GM18858 (cell line): ENCODE data around the gene DDAH1.

Experiments used
- ATAC-seq: cut with Tn5 transposase; IDR thresholded peaks from one replicate; pipeline ENCODE4 v1.9.1; 2021; ENCODE audit not compliant: unreplicated experiment

The DDAH1 gene

DNA sequence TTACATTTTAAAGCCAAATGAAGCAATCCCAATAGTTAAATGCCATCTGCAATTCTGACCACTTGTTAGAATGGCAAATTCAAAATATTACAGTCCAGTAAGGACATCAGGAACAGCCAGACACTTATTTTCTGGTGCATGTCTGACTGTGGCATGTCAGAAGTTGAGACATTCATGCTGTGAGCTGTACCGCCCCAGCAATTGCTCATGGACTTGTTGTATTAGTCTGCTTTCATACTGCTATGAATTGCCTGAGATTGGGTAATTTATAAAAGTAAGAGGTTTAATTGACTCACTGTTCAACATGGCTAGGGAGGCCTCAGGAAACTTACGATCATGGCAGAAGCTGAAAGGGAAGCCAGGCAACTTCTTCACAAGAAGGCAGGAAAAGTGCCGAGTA, 19.1 kb downstream of the DDAH1 start:
- ATAC-seq, result no peak

DNA sequence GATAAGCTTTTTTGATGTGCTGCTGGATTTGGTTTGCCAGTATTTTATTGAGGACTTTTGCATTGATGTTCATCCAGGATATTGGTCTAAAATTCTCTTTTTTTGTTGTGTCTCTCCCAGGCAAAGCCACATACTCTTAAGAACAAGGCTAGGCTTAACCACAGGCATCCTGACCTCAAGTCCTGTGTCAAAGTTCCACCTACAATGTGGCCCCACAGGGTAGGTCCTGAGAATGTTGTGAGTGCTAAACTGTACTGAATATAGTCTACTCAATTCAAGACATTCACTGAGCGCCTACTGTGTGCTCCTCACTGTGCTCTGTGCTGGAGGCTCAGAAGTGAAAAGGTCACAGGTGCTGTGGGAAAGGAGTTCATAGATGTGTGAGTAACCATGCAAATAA, 20.6 kb downstream of the DDAH1 start:
- ATAC-seq, result no peak

DNA sequence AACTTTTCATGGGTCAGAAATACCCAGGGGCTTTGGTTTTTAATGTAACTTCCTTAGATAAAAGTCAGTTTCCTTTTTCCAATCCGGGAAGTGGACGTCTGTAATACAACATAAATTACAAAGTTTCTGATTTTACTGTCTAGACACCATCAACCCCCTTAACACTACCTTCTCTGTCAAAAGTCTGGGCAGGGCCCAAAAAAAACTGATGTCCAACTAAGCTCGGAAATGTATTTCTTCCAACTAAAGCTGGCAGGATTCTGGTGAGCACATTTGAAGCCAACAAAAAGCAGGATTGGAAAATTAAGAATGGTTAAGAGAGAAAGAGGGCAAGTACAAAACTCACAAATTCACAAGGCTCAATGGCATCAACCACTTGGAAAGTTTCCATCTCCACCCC, 24.3 kb downstream of the DDAH1 start:
- ATAC-seq, result no peak

DNA sequence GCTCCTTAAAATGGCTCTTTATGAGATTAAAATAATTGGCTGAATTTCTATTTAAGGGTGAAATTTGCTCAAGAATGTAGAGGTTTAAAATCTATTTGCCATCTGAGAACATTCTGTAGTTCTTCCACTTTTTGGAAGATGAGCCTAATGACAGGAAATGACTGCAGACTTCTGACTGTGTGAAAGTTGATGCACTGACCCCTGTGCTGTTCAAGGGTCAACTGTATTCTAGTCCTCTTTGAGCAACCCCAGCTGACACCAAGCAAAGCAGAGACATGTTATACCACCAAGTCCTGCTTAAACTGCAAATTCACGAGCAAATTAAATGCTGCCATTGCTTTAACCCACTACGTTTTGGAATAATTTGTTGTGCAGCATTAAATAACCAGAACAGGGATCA, 26.6 kb downstream of the DDAH1 start:
- ATAC-seq, result no peak

DNA sequence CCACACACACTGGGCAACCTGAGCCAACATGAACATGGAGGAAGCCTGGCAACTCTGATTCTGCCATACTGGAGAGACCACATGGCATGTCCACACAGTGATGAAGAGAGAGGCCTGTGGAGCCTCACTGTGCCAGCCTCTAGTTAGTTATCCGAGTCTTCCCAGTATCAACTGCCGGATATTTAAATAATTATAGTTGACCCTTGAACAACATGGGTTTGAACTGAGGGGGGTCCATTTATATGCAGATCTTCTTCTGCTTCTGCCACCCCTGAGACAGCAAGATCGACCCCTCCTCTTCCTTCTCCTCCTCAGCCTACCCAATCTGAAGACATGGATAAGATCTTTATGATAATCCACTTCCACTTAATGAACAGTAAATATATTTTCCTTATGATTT, 27.8 kb downstream of the DDAH1 start:
- no peak for ATAC-seq

DNA sequence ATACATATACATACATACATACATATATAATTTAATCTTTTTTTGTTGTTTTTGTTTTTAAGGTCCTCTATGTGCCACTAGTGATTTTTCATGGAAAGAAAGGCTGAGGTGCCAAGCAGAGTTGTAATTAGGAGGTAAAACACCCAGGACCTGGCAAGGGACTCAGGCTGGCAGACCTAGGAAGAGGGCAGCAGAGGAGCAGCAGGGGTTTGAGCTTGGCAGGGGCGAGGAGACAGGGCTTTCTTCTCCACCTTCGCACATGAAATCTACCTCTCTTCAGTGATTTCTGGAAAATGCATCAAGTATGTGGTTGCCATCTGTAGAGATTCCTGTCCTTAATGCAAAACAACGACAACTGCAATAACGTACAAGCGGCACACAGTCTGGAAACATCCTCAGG, 31.9 kb downstream of the DDAH1 start:
- no peak for ATAC-seq

DNA sequence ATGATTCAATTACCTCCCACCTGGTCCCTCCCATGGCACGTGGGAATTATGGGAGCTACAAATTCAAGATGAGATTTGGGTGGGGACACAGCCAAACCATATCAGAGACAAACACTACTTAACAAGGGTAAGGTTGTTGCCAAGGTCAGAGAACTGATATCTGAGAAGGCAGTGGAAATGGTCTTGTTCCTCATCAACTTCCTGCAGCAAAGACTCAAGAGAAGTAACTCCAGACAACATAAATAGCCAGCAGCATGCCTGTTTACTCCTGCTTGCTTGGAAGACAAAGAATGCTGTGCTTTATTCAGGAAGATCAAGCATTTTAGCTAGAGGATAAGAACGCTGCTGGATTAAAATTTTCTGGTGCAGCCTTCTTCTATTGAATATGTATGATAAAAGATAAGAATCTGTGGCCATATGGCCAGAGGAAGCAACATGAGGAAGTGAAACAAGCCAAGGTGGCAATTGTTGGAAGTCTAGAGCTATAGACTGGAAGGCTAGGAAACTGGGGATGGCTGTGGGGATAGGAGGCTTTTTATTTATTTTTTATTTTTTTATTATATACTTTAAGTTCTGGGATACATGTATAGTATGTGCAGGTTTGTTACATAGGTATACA, 36.4 kb downstream of the DDAH1 start:
- no peak for ATAC-seq

DNA sequence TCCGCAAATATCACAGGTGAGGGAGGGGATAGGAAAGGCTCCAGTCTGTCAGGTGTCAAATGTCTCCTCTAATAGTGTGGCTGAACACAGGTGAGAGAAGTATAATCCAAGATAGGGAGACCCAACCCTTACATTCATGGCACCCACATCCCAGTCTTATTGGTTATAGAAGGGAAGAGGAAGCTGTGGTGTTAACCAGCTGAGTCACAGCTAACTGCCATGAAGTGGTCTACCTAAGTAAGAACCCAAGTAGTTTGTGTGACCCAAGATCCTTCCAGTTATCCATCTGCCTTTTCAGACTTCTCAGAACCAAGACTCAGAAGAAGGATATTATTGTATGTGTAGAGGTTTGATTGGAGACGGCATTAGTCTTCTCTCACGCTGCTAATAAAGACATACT, 37.1 kb downstream of the DDAH1 start:
- ATAC-seq, result no peak

DNA sequence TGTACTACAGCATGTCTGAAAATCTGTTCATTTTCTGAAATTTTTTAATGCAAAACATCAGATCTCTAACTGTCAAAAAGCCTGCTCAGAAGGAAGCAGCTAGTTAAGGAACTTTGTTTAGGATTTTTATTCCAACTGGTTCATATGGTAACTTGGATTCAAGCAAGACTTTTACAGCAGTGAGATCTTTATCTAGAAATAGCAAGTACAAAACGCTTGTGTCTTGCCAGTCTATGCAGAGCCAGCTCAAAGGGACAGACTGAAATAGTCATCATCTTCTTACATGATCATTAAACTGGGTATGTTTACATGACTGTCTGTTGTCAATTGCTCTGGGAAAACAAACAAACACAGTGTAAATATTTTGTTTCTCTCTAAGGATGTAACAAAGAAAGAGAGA, 37.6 kb downstream of the DDAH1 start:
- no peak for ATAC-seq

DNA sequence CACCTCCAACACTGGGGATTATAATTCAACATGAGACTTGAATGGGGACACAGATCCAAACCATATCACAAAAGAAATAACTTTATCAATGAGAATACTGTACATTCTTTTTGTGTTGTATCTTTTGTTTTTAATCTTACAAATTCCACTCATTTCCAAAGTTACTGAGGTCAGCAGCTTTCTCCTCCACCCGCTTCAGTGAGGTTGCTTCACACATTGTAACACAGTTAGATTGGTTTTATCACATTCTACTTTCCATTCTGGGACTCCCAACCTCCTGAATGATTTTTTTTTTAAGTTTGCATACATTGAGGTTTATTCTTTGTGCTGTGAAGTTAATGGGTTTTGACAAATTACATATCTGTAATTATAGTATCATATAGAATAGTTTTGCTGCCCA, 43.8 kb downstream of the DDAH1 start:
- no peak for ATAC-seq

DNA sequence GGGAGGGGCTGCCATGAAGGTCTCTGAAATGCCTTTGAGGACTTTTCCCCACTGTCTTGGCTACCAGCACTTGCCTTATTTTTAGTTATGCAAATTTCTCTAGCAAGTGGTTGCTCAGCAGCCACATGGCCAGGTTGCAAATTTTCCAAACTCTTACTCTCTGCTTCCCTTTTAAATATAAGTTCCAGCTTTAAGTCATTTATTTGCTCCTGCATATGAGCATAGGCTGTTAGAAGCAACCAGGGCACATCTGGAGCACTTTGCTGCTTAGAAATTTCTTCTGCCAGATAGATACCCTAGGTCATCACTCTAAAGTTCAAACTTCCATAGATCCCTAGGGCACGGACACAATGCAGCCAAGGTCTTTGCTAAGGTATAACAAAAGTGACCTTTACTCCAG, 44.8 kb downstream of the DDAH1 start:
- no peak for ATAC-seq

DNA sequence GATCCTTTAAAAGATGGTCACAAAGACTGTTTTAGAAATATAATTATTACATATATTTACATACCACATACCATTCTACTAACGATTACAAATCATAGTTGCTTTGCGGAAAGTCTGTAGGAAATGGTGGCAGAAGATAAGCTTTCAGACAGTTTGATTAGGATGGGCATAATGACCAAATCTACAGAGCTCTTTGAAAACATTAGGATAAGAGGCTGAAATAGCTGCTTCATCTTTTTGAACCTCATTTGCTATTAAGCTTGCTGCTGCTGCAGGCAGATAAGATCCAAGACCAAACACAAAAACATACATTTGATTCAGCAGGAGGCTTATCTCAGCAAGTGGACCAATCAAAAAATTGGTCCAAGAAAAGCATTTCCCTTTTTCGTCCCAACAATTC, 47.1 kb downstream of the DDAH1 start:
- no peak for ATAC-seq

DNA sequence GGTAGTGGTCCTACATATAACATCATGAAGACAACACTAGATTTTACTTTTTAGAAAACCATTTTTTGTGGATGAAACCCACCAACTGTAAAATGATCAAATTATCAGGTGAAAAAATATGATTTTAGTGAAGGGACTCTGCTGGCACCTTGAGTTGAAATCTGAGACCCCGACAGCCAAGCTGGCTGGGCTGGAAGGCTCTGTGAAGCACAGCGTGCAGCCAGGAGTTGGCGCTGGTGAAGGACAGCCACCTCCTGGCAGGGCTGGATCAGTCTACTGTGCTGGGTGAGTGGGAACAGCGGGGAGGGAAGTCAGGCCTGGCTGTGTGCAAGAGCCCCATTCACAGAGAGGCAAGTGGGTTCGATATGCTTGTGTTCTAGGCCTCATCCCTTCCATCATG, 47.9 kb downstream of the DDAH1 start:
- ATAC-seq, result no peak

DNA sequence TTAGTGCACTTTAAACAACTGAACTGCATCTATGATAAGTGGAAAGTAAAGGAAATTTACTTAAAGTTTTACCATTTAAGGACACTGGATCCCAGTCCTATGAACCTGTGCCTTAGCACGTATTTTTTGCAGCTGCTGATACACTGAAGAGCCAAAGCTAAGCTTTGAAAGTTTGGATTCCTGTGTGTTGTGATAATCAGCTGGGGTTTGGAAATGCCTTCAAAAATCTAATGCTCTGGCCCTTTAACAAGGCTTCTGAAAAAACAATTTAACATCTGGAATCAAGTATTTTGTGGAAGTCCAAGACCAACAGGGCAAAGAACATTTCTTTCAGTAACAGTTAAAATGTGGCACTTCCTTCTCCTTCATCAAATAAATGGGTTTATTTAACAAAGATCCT, 51.8 kb downstream of the DDAH1 start:
- no peak for ATAC-seq

DNA sequence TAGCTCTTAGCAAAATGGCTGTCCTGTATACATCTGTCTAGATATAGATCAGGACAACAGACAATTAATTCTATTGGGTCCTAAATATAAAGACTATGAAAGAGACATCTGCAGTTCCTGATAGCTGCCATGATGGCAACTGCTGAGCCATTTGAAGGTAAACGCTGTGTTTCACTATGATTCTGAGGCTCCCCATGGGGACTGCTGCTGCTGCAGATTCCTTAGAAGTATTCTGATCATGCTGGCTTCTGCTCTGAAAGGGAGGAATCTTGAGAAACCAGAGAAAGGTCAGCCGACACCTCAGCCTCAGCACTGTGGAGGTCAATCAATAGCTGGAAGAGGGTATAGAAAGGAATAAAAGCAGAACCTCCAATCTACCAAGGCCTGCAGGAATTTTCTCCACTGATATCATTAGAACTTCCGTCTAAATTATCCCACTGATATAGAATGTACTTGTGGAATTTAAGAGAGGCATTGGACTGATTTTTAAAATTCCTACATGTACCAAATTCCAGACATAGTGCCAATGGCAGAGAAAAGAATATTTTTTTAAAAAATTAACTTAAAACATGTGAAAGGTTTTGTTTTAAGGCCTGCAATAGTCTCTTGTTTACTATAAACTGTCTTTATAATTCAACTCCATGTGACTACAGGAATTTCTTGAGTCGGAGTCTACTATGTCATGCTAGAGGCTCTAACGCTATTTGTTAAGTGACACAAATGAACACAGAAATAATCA, 53.2 kb downstream of the DDAH1 start:
- ATAC-seq, result no peak

DNA sequence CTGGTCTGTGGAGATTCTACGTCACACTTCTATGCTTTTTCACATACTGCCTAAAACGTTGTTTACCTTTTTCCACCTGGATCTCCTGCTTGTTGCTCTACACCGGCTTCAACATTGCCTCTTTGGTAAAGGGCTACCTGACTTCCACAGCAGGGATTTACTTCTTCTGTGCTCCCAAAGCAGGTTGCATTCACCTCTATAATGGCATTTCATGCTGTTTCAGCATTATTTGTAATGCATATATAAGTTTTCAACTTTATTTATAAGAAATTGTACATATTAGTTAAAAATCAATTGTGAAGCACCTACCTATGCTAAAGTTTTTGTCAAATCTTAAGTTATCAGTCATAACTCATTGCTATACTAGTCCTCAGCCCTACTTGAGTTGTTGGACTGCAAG, 55.4 kb downstream of the DDAH1 start:
- ATAC-seq, result no peak

DNA sequence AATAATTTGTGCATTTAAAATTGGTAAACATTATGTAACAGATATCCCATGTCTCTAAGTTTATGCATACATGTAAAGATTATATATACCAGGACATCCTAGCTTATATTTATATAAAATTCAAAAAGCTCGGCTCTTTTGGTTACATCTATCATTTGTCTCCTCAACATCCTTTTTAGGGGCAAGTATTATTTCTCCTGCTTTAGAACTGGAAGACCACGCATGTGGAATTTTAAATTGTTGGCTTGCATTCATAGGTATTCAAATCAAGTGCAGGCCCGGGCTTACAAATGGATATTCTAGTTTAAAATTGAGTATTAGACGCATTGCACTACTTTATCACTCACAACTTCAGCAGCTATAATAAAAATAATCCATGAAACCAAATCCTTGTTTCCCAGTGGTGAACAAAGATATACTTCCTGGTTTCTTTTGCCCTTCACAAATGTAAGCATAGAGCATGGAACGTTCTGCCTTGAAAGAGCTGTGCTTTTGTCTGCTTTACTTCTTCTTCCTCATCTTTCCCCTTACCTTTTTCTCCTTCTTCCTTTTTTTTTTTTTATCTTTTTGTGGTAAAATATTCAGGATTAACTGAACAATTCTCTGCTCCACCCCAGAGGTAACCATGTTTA, 57.1 kb downstream of the DDAH1 start:
- no peak for ATAC-seq

DNA sequence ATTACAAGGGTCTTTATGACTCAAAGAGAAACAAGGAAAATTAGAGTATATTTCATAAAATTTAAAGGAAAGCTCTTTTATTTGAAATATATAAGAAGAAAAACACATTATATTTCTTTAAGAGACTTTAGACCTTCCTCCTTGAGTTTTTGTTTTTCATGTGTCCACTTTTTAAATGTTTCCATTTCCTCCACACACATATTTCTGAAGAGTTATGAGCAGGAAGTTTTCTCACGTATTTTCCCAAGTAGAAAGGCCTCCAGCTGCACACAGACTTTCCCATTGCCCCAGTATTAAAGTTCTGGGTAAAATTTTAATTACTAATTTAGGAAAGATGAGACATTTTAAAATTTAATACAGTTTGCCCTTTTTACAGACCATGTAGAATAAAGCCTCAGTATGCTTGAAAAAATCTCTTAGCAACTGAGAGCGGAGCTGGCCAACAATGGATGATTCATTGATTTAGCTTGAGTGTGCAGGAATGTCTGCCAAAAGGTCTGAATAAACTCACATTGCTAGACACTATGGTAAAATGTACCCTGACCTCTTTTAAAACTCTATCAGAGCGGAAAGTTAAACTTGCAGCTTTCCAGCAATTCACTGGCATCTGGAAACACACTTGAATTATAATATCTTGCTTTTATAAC, 57.9 kb downstream of the DDAH1 start:
- ATAC-seq, result no peak

DNA sequence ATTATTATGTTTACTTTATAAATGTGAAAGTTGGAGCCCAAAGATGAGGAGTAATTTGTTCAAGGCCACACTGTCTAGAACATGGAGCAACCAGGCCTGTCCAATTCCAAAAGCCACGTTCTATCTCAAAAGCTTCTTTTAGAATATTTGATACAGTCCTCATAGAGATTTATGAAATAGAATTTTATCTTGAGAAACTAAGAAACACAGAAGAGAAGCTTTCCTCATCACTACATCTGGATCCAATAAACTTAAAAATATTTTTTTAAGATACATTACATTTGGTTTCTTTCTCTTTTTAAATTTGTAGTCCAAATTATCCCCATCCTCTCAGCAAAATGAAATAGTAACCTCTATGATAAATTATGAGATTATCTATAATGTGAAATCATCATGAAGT, 58.9 kb downstream of the DDAH1 start:
- no peak for ATAC-seq

DNA sequence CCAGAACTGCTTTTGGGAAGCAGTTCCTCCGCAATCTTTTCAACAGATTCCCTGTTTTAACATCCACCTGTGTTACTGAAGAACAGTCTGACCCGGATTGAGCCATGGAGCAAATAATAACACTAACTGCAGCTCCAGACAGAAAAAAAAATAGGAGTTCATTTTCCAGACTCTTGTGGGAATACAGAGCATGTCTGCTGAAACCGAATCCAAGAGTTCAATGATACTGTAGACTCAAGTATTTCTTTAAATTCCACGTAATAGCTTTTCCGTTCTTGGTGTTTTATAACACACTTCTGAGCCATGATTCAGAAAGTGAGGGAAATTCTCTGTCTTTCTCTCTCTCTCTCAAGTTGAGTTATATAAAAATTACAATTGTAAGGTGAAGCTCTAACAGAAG, 60.6 kb downstream of the DDAH1 start:
- no peak for ATAC-seq

DNA sequence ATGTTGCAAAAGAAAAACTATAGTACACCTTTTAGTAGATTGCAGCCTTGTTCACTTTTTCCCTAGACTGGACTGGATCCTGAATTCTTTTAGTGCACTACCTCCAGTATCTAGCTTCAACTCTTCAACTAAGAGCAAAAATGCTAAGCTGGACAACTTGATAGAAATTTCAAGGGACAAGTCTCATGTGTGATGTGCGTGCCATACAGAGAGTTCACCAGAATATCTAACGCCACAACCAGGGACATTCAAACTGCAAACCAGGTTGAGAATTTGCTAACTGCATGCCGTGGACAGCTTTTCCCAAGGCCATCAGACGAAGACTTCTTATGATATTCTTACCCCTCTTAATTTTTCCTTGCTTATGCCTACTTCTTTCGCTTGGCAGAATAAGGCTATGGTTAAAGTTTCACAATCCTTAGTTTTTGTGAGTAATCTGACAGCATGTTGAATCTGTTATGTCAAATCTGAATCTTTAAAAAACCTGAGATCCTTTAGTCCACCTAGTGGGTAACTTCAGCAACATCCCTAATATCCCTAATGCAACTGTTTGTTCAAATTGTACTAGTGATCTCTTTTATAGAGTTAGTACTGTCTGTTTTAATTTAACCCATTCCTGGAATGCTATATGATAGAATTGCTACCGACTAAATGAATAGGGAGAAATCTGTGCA, 66.4 kb downstream of the DDAH1 start:
- no peak for ATAC-seq
